ENCODE results near the gene RAB1A.

The RAB1A gene

DNA sequence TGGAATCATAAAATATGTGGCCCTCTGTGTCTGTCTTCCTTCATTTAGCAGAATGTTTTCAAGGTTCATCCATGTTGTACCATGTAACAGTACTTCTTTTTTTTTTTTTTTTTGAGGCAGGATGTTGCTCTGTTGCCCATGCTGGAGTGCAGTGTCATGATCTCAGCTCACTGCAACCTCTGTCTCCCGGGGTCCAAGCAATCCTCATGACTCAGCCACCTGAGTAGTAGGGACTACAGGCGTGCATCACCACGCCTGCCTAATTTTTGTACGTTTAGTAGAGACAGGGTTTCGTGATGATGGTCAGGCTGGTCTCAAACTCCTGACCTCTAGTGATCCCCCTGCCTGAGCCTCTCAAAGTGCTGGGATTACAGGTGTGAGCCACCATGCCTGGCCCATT, 31.2 kb downstream of the RAB1A start:
- TF ChIP-seq, protein P1, sequence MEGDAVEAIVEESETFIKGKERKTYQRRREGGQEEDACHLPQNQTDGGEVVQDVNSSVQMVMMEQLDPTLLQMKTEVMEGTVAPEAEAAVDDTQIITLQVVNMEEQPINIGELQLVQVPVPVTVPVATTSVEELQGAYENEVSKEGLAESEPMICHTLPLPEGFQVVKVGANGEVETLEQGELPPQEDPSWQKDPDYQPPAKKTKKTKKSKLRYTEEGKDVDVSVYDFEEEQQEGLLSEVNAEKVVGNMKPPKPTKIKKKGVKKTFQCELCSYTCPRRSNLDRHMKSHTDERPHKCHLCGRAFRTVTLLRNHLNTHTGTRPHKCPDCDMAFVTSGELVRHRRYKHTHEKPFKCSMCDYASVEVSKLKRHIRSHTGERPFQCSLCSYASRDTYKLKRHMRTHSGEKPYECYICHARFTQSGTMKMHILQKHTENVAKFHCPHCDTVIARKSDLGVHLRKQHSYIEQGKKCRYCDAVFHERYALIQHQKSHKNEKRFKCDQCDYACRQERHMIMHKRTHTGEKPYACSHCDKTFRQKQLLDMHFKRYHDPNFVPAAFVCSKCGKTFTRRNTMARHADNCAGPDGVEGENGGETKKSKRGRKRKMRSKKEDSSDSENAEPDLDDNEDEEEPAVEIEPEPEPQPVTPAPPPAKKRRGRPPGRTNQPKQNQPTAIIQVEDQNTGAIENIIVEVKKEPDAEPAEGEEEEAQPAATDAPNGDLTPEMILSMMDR (conservative IDR thresholded peaks at IDR 0.05; ENCODE audit: low read depth), result no peak
- no peak overlapping the region for H3K27ac ChIP-seq
- CTCF ChIA-PET, result no interaction called here

DNA sequence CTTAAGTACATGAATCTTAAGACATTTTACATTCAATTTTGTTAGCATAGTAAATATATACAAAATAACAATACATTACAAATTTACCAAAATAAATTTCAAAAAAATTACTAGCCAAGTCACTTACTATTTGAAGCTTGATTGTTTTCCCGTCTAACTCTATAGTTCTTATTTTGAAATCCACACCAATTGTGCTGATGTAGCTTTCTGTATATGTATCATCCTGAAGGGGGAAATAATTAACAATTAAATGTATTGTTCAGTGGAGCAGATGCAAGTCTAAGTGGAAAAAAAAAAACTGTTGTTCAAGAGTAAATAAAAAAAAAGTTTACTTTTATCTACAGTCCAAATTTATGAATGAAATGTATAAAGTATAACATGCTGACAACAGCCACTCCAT, 32.1 kb downstream of the RAB1A start:
- no peak for DNase-seq (ENCODE audit: low spot score)
- POLR2A ChIA-PET (ENCODE audit: low non-redundant PET), result no interaction called here
- CTCF ChIA-PET, result interaction anchor here (0.6 kb wide), 1 partner anchor 28 kb away, joined by 3 read pairs; no protein-coding TSS in a partner anchor
- TF ChIP-seq, protein P1 (conservative IDR thresholded peaks at IDR 0.05; ENCODE audit: low read depth), result no peak
- no peak overlapping the region for H3K27ac ChIP-seq

More for the DNA sequence above, 31.2 kb downstream of the RAB1A start:
- POLR2A ChIA-PET (ENCODE audit: low non-redundant PET), result no interaction called here
- no peak for DNase-seq (ENCODE audit: low spot score)

DNA sequence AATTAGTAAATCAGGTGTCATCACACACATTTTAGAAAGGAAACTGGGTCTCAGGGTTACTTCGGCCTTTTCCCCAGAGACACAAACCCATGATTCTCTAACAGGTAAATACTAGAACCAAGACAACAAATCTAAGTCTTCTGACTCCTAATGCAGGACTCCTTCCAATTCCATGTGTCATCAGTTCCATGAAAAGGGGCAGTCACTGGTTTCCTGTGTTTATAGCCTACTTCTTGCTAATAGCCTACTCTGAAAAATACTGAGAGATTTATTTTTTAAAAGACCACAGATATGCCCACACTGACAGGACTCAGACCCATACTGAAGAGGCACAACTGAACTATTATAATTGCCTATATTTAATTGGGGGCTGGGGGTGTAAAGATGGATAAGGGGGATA, 33.0 kb downstream of the RAB1A start:
- H3K27ac ChIP-seq, result no peak overlapping the region
- CTCF ChIA-PET, result no interaction called here
- POLR2A ChIA-PET (ENCODE audit: low non-redundant PET), result no interaction called here
- TF ChIP-seq, protein P1 (conservative IDR thresholded peaks at IDR 0.05; ENCODE audit: low read depth), result no peak
- no peak for DNase-seq (ENCODE audit: low spot score)

- ChIA-PET POLR2A (ENCODE audit: low non-redundant PET) (no interaction called here), CTCF (interaction anchor here (0.6 kb wide), 1 partner anchor 9 kb away, joined by 8 read pairs; no protein-coding TSS in a partner anchor)
- TF ChIP-seq, protein P1 (conservative IDR thresholded peaks at IDR 0.05; ENCODE audit: low read depth), result no peak
- no peak overlapping the region for H3K27ac ChIP-seq
- no peak for DNase-seq (ENCODE audit: low spot score)
Measured at GRCh38 chr2:65093211-65093610, 36.7 kb downstream of the RAB1A start.

GRCh38 chr2:65092791-65093190, 37.1 kb downstream of the RAB1A start:
- DNase-seq (ENCODE audit: low spot score), result no peak
- ChIA-PET CTCF (no interaction called here), POLR2A (ENCODE audit: low non-redundant PET) (interaction anchor here (0.5 kb wide), 1 partner anchor 8 kb away, joined by 3 read pairs; no protein-coding TSS in a partner anchor)
- TF ChIP-seq, protein P1 (conservative IDR thresholded peaks at IDR 0.05; ENCODE audit: low read depth), result no peak
- no peak overlapping the region for H3K27ac ChIP-seq

DNA sequence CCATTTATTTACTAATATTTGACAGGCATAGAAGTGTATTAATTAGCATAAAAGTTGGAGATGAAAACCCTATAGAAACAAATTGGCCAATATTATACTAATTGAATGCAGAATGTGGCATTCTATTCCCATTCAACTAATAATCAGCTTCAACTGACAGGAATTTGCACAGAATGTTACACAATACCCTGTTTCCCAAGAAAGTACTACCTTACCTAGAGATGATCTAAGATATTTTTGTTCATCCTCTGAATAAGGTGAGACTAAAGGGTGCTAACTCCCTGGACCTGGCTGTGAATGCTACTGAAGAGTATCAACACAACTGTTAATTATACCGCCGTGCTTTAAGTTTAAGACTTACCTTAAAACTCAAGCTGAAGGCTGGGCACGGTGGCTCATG, 44.8 kb downstream of the RAB1A start:
- DNase-seq (ENCODE audit: low spot score), result no peak
- ChIA-PET CTCF (interaction anchor here (0.5 to 1.4 kb wide), 4 partner anchors 10 to 21 kb away, joined by 3 to 9 read pairs (median 3); no protein-coding TSS in a partner anchor), POLR2A (ENCODE audit: low non-redundant PET) (no interaction called here)
- H3K27ac ChIP-seq, result no peak overlapping the region
- TF ChIP-seq, protein P1 (conservative IDR thresholded peaks at IDR 0.05; ENCODE audit: low read depth), result no peak
